K562 (cell line): Measurements from ENCODE around the gene GOLGA5. TPM values are rescaled to one million over a fixed set of nuclear protein-coding genes. Genes with fewer than 3 reads are reported as not detected.

Source experiments
- CEBPB ChIP-seq: fragments of 450-650 bp; IDR thresholded peaks from 2 replicates; pipeline ENCODE4 v1.6.1; 2016; ENCODE audit warnings: missing genetic modification characterization, missing compliant biosample characterization
- CREM ChIP-seq: IDR thresholded peaks from 2 replicates; pipeline ENCODE4 v1.6.1; 2014; ENCODE audit warnings: antibody characterized with exemption, low read depth
- CSDE1 ChIP-seq, 2 experiments: fragments of 450-650 bp; IDR thresholded peaks; 2 replicates each; pipeline ENCODE4 v1.6.1; 2016; ENCODE audit warnings: mild to moderate bottlenecking in 1 of 2
- EP400 ChIP-seq: fragments of 450-650 bp; IDR thresholded peaks from 2 replicates; pipeline ENCODE4 v1.6.1; 2017; ENCODE audit warnings: antibody characterized with exemption, mild to moderate bottlenecking, moderate library complexity
- FOXJ2 ChIP-seq: fragments of 200-800 bp; sonication (Bioruptor generic); IDR thresholded peaks from 2 replicates; pipeline ENCODE4 v1.6.1; 2016; ENCODE audit warnings: missing genetic modification characterization, missing compliant biosample characterization
- HSF4 ChIP-seq: fragments of 250-450 bp; sonication (Bioruptor Pico); IDR thresholded peaks from 2 replicates; pipeline ENCODE4 v2.1.2; 2022; ENCODE audit warnings: mild to moderate bottlenecking, moderate library complexity, borderline replicate concordance
- JUND ChIP-seq, 2 experiments: IDR thresholded peaks; 2 replicates in 1 of 2; 3 replicates in 1 of 2; pipeline ENCODE4 v1.6.1; 2011; ENCODE audit warnings: borderline replicate concordance in 2 of 2, low read depth in 2 of 2, low read length in 2 of 2, improper control_type of control experiment in 1 of 2, missing biosample characterization in 1 of 2, missing genetic modification characterization in 1 of 2, missing genetic modification reagents in 1 of 2
- NFRKB ChIP-seq: fragments of 450-650 bp; IDR thresholded peaks from 2 replicates; pipeline ENCODE4 v1.6.1; 2016; ENCODE audit warnings: low read depth
- PRDM10 ChIP-seq: fragments of 450-650 bp; IDR thresholded peaks from 2 replicates; pipeline ENCODE4 v1.6.1; 2018; ENCODE audit not compliant: partially characterized antibody
- TCF3 ChIP-seq: sonication (generic); formaldehyde crosslinking; IDR thresholded peaks from 2 replicates; pipeline ENCODE4 v1.4.0; 2020; ENCODE audit warnings: mild to moderate bottlenecking, missing genetic modification reagents
- ZC3H4 ChIP-seq: sonication (generic); formaldehyde crosslinking; IDR thresholded peaks from 2 replicates; pipeline ENCODE4 v1.9.0; 2021; ENCODE audit warnings: missing genetic modification reagents, borderline replicate concordance
- ZFX ChIP-seq: sonication (generic); formaldehyde crosslinking; IDR thresholded peaks from 2 replicates; pipeline ENCODE4 v1.8.0; 2022; ENCODE audit warnings: mild to moderate bottlenecking, missing genetic modification reagents, moderate library complexity
- ZNF217 ChIP-seq: sonication (generic); formaldehyde crosslinking; IDR thresholded peaks from 2 replicates; pipeline ENCODE4 v1.8.0; 2022; ENCODE audit warnings: mild to moderate bottlenecking, missing genetic modification reagents
- ZNF41 ChIP-seq: fragments of 250-450 bp; sonication (Bioruptor Pico); conservative IDR thresholded peaks from 2 replicates; pipeline ENCODE4 v1.4.0; 2020; ENCODE audit warnings: mild to moderate bottlenecking
- polyA plus RNA-seq, 8 experiments: library from polyadenylated mRNA; depleted of rRNA in 4 of 8; stranded (reverse) in 5 of 8; unstranded in 3 of 8; fragments of >200 nt; fragmentation: Nextera tagmentation in 2 of 8; fragmentation: Illumina TruSeq in 1 of 8; extraction: Ambion mirVana in 2 of 8; extraction: Trizol in 1 of 8; gene quantifications; 2 replicates each; pipeline versions ENCODE4 v1.2.1 to v1.2.3, GENCODE V29; 2011 to 2014; ENCODE audit warnings: inconsistent platforms in 1 of 8, missing spikeins in 1 of 8
- total RNA-seq, 7 experiments: library from RNA; depleted of rRNA in 6 of 7; stranded (reverse); fragments of >200 nt in 6 of 7; fragmentation: Illumina TruSeq in 2 of 7; extraction: Trizol in 2 of 7; gene quantifications; 2 replicates each; pipeline versions ENCODE4 v1.2.1 to v1.2.3, GENCODE V29; 2011 to 2021; ENCODE audit warnings: low replicate concordance in 1 of 7
- TF ChIP-seq, protein P1 (sequence below), 2 experiments: fragments of 150-350 bp in 1 of 2; IDR thresholded peaks; 2 replicates each; pipeline ENCODE4 v1.6.1; 2012 to 2016; ENCODE audit warnings: low read depth in 2 of 2, low read length in 2 of 2, mild to moderate bottlenecking in 1 of 2, moderate library complexity in 1 of 2
- TF ChIP-seq, protein P2 (sequence below): fragments of 450-650 bp; IDR thresholded peaks from 2 replicates; pipeline ENCODE4 v1.6.1; 2016
- TF ChIP-seq, protein P3 (sequence below), 2 experiments: IDR thresholded peaks in 1 of 2; conservative IDR thresholded peaks in 1 of 2; 2 replicates each; pipeline ENCODE4 v1.6.1; 2016; ENCODE audit warnings: low read depth in 2 of 2, mild to moderate bottlenecking in 1 of 2, missing compliant biosample characterization in 1 of 2, missing genetic modification characterization in 1 of 2, moderate library complexity in 1 of 2

GOLGA5 gene
- total and polyA plus RNA-seq, 9 of the 15 experiments (the other 6 are each of a cell fraction or from before 2014, with no cell fraction given): 5.7 to 19.6 (median 12.7) TPM

DNA sequence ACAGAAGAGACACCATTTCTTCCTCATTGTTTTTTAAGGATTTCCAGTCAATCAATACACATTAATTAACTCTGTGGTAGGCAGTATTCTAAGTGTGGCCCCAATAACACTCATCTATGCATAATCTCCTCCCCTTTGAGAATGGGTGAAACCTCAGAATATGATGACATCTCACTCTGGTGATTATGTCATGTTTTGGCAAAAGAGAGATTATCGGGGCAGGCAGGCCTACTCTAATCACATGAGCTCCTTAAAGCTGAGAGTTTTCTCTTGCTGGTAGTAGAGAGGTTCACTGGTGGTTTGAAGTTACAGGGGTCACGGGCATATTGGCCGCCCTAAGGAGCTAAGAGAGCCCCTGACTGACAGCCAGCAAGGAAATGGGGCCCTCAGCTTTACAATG is 38.6 kb upstream of the GOLGA5 start (continued):
- TF ChIP-seq PRDM10 (no peak), TCF3 (CRISPR knock-in tag) (peak; percentile 50; the same call in 1 of the 2 replicates), EP400 (no peak), ZNF217 (CRISPR knock-in tag) (no peak), CREM (peak; percentile 33; the same call in 1 of the 2 replicates), JUND (IDR thresholded peaks at IDR 0.05; ENCODE audit: borderline replicate concordance, low read depth, low read length) (peak; percentile 75; the same call in 1 of the 2 replicates), JUND (tag; IDR thresholded peaks at IDR 0.05; ENCODE audit: borderline replicate concordance, low read depth, low read length) (peak; percentile 74; the same call in 2 of the 3 replicates), FOXJ2 (tag) (no peak), HSF4 (CRISPR knock-in tag) (no peak), CEBPB (tag) (peak; percentile 51; the same call in 1 of the 2 replicates), ZFX (CRISPR knock-in tag) (peak; percentile 51), ZC3H4 (CRISPR knock-in tag) (no peak), ZNF41 (no peak), NFRKB (no peak), CSDE1 (IDR thresholded peaks at IDR 0.05) (no peak)
- TF ChIP-seq, protein P1, sequence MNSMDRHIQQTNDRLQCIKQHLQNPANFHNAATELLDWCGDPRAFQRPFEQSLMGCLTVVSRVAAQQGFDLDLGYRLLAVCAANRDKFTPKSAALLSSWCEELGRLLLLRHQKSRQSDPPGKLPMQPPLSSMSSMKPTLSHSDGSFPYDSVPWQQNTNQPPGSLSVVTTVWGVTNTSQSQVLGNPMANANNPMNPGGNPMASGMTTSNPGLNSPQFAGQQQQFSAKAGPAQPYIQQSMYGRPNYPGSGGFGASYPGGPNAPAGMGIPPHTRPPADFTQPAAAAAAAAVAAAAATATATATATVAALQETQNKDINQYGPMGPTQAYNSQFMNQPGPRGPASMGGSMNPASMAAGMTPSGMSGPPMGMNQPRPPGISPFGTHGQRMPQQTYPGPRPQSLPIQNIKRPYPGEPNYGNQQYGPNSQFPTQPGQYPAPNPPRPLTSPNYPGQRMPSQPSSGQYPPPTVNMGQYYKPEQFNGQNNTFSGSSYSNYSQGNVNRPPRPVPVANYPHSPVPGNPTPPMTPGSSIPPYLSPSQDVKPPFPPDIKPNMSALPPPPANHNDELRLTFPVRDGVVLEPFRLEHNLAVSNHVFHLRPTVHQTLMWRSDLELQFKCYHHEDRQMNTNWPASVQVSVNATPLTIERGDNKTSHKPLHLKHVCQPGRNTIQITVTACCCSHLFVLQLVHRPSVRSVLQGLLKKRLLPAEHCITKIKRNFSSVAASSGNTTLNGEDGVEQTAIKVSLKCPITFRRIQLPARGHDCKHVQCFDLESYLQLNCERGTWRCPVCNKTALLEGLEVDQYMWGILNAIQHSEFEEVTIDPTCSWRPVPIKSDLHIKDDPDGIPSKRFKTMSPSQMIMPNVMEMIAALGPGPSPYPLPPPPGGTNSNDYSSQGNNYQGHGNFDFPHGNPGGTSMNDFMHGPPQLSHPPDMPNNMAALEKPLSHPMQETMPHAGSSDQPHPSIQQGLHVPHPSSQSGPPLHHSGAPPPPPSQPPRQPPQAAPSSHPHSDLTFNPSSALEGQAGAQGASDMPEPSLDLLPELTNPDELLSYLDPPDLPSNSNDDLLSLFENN (IDR thresholded peaks at IDR 0.05; ENCODE audit: low read depth in 2 of 2, low read length in 2 of 2): no peak
- TF ChIP-seq, protein P2, sequence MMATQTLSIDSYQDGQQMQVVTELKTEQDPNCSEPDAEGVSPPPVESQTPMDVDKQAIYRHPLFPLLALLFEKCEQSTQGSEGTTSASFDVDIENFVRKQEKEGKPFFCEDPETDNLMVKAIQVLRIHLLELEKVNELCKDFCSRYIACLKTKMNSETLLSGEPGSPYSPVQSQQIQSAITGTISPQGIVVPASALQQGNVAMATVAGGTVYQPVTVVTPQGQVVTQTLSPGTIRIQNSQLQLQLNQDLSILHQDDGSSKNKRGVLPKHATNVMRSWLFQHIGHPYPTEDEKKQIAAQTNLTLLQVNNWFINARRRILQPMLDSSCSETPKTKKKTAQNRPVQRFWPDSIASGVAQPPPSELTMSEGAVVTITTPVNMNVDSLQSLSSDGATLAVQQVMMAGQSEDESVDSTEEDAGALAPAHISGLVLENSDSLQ: 0 out of 2 replicates have a peak, but pooled peaks have one; percentile 24
- TF ChIP-seq, protein P3, sequence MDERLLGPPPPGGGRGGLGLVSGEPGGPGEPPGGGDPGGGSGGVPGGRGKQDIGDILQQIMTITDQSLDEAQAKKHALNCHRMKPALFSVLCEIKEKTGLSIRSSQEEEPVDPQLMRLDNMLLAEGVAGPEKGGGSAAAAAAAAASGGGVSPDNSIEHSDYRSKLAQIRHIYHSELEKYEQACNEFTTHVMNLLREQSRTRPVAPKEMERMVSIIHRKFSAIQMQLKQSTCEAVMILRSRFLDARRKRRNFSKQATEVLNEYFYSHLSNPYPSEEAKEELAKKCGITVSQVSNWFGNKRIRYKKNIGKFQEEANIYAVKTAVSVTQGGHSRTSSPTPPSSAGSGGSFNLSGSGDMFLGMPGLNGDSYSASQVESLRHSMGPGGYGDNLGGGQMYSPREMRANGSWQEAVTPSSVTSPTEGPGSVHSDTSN (CRISPR knock-in tag; IDR thresholded peaks at IDR 0.05; ENCODE audit: low read depth): no peak
- TF ChIP-seq, protein P3 (tag; conservative IDR thresholded peaks at IDR 0.05; ENCODE audit: low read depth): 0 out of 2 replicates have a peak, but pooled peaks have one; percentile 11
